DOHH2 (cell line): Measurements from ENCODE around the gene PLA2G4F.

Source experiments
- H3F3A ChIP-seq: fragments of 200-600 bp; sonication (generic), shearing (Covaris generic); 2 replicates; pipeline ENCODE4 v1.6.0; 2016; ENCODE audit warnings: antibody characterized with exemption, mild to moderate bottlenecking; ENCODE audit not compliant: control insufficient read depth, insufficient read depth
- H3K27ac ChIP-seq: fragments of 200-600 bp; sonication (generic); 2 replicates; pipeline ENCODE4 v1.5.1; 2014; ENCODE audit warnings: low read depth, mild to moderate bottlenecking, low read length, moderate library complexity
- H3K27me3 ChIP-seq: fragments of 200-600 bp; sonication (generic); 2 replicates; pipeline ENCODE4 v1.6.1; 2014; ENCODE audit warnings: mild to moderate bottlenecking, low read length, mixed read lengths; ENCODE audit not compliant: control insufficient read depth
- H3K36me3 ChIP-seq: fragments of 200-600 bp; sonication (generic); 2 replicates; pipeline ENCODE4 v1.6.1; 2014; ENCODE audit warnings: mild to moderate bottlenecking, low read length, moderate library complexity, mixed read lengths; ENCODE audit not compliant: control insufficient read depth
- H3K4me1 ChIP-seq: fragments of 200-600 bp; sonication (generic); 2 replicates; pipeline ENCODE4 v1.6.1; 2014; ENCODE audit warnings: mild to moderate bottlenecking, low read length, mixed read lengths; ENCODE audit not compliant: control insufficient read depth
- H3K4me2 ChIP-seq: fragments of 200-600 bp; sonication (generic); 2 replicates; pipeline ENCODE4 v1.6.0; 2014; ENCODE audit warnings: mild to moderate bottlenecking, low read length, moderate library complexity
- H3K4me3 ChIP-seq: fragments of 200-600 bp; sonication (generic); 2 replicates; pipeline ENCODE4 v1.5.1; 2014; ENCODE audit warnings: mild to moderate bottlenecking, low read length, mixed read lengths
- H3K79me2 ChIP-seq: fragments of 200-600 bp; sonication (generic); 2 replicates; pipeline ENCODE4 v1.6.1; 2014; ENCODE audit warnings: mild to moderate bottlenecking, low read length, mixed read lengths; ENCODE audit not compliant: control insufficient read depth
- H3K9me2 ChIP-seq: fragments of 200-600 bp; sonication (generic); replicated peaks from 2 replicates; pipeline ENCODE4 v1.6.1; 2014; ENCODE audit warnings: mild to moderate bottlenecking, low read length, mixed read lengths; ENCODE audit not compliant: control insufficient read depth
- H3K9me3 ChIP-seq: fragments of 200-600 bp; sonication (generic); 2 replicates; pipeline ENCODE4 v1.6.1; 2014; ENCODE audit warnings: antibody characterized with exemption, low read length, mixed read lengths; ENCODE audit not compliant: control insufficient read depth, insufficient read depth
- H4K20me1 ChIP-seq: fragments of 200-600 bp; sonication (generic); 2 replicates; pipeline ENCODE4 v1.6.0; 2014; ENCODE audit warnings: low read depth, mild to moderate bottlenecking, antibody characterized with exemption, low read length, moderate library complexity; ENCODE audit not compliant: control insufficient read depth, insufficient read depth
- CTCF ChIP-seq: fragments of 200-600 bp; sonication (generic); IDR thresholded peaks from one replicate; pipeline ENCODE4 v1.5.1; 2014; ENCODE audit warnings: antibody characterized with exemption, mild to moderate bottlenecking, low read depth, low read length; ENCODE audit not compliant: poor library complexity, severe bottlenecking
- EZH2phosphoT487 ChIP-seq: fragments of 200-600 bp; sonication (generic); IDR thresholded peaks from 2 replicates; pipeline ENCODE4 v1.6.1; 2017; ENCODE audit warnings: borderline replicate concordance, mild to moderate bottlenecking, antibody characterized with exemption, low read length, moderate library complexity, mixed read lengths

PLA2G4F gene

GRCh38 chr15:42147431-42147735 lies 9.1 kb downstream of the PLA2G4F start:
- H3K4me1 ChIP-seq = no peaks in the 10 kb centered on the region
- no peak for TF ChIP-seq EZH2phosphoT487
- no peak for TF ChIP-seq CTCF
- no peaks in the 10 kb centered on the region for H3K27me3 ChIP-seq
- H3K27ac ChIP-seq = no peak overlapping the region
- H4K20me1 ChIP-seq = no peaks in the 10 kb centered on the region
- H3K9me3 ChIP-seq = no peaks in the 10 kb centered on the region
- H3K4me3 ChIP-seq = no peak overlapping the region
- no peaks in the 10 kb centered on the region for H3F3A ChIP-seq
- H3K4me2 ChIP-seq = no peak overlapping the region
- H3K79me2 ChIP-seq = no peaks in the 10 kb centered on the region
- H3K9me2 ChIP-seq = no peaks in the 10 kb centered on the region
- H3K36me3 ChIP-seq = no peaks in the 10 kb centered on the region

GRCh38 chr15:42146551-42147430 lies 9.6 kb downstream of the PLA2G4F start:
- no peaks in the 10 kb centered on the region for H3K9me2 ChIP-seq
- H3K27me3 ChIP-seq = no peaks in the 10 kb centered on the region
- no peaks in the 10 kb centered on the region for H3K79me2 ChIP-seq
- no peak overlapping the region for H3K4me3 ChIP-seq
- no peak overlapping the region for H3K4me2 ChIP-seq
- H4K20me1 ChIP-seq = no peaks in the 10 kb centered on the region
- no peaks in the 10 kb centered on the region for H3K36me3 ChIP-seq
- no peak overlapping the region for H3K27ac ChIP-seq
- H3K9me3 ChIP-seq = no peaks in the 10 kb centered on the region
- no peaks in the 10 kb centered on the region for H3K4me1 ChIP-seq
- TF ChIP-seq CTCF (no peak), EZH2phosphoT487 (no peak)
- no peaks in the 10 kb centered on the region for H3F3A ChIP-seq

- Histone ChIP-seq H3K9me2 (no peaks in the 10 kb centered on the region), H3K36me3 (no peaks in the 10 kb centered on the region), H3K9me3 (no peaks in the 10 kb centered on the region), H3K27me3 (no peaks in the 10 kb centered on the region), H4K20me1 (no peaks in the 10 kb centered on the region), H3F3A (no peaks in the 10 kb centered on the region), H3K4me2 (no peak overlapping the region), H3K79me2 (no peaks in the 10 kb centered on the region), H3K4me3 (no peak overlapping the region), H3K4me1 (no peaks in the 10 kb centered on the region), H3K27ac (no peak overlapping the region)
- TF ChIP-seq EZH2phosphoT487 (no peak), CTCF (no peak)
Measured at GRCh38 chr15:42145546-42146455, 10.6 kb downstream of the PLA2G4F start.
